NCI-H1417 (cell line): ENCODE measurements around the gene NR2F2.

Source experiments
- DNase-seq, 3 experiments: peaks; one replicate each; lab custom pipeline; 2025; lab: John Stamatoyannopoulos, UW

The NR2F2 gene

GRCh38 chr15:96331945-96332636 lies 1.6 kb downstream of the NR2F2 start:
- DNase-seq, result peak; percentile 69 to 79 (median 71)

DNA sequence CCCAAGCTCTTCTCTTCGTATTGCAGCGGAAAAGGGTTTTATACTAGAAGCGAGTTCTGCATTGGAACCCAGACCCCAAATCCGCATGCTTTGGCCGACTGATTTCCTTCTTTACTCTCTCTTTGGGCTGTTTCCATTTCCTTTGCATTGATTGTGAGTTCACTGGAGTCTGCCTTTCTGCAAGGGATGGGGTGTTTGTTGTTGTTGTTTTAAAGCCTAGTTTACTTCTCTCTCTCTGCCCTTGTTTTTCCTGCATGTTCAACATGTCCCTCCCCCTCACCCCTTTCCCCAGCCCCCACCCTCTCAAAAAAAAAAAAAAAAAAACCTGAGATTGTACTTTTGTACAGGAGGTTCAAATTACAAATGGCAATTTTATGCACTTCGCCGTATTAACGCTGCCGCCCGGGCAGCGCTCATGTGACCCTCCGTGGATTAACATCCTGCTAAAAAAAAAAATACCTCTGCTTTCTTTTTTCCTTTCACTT lies 2.2 kb downstream of the NR2F2 start:
- peak in 2 of 3 experiments; percentile 78 to 79 for DNase-seq

- peak; percentile 69 to 78 (median 74) for DNase-seq
These were observed 2.9 kb downstream of the NR2F2 start for GRCh38 chr15:96333131-96334016.

DNA sequence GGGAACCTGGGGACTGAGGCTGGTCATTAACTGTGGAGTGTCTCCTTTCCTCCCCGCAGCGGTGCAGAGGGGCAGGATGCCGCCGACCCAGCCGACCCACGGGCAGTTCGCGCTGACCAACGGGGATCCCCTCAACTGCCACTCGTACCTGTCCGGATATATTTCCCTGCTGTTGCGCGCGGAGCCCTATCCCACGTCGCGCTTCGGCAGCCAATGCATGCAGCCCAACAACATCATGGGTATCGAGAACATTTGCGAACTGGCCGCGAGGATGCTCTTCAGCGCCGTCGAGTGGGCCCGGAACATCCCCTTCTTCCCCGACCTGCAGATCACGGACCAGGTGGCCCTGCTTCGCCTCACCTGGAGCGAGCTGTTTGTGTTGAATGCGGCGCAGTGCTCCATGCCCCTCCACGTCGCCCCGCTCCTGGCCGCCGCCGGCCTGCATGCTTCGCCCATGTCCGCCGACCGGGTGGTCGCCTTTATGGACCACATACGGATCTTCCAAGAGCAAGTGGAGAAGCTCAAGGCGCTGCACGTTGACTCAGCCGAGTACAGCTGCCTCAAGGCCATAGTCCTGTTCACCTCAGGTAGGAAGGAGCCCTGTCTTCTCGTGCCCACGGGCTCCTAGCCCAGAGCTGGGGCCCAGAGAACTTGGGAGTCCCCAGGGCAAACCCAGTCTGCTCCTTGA lies 3.7 kb downstream of the NR2F2 start:
- DNase-seq, result no peak

DNA sequence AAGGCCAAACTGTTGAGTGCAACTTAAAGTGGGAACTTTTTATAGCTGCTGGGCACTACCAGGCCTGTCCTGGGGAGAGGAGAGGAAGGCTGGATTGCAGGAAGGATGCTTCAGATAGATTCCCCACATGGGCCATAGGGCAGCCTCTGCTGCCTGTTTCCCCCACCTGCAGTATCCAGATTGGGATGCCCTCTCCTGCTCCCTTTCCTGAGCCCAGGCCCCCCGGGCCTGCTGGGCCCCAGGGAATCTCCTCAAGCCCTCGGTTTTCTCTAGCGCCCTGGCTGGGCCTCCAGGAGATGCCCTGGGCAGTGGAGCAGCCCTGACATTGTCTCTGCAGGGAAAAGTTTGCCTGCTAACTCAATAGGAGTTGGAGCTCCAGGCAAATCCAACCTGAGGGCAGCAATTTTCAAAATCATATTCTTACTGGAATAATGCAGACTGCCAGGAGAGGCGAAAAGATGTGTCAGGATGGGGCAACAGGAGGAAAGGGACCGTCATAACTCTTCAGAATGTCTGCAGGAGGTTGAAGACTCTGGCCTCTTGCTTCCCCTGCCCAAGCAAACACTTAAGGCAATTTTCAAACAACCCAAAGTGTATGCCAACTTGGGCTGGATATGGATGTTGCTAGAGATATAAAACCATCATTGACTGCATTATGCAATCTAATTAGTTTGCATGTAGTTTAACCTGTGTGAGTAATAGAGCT lies 4.4 kb downstream of the NR2F2 start:
- no peak for DNase-seq

- DNase-seq, result no peak
These were observed 5.0 kb downstream of the NR2F2 start for GRCh38 chr15:96335411-96336024.

DNA sequence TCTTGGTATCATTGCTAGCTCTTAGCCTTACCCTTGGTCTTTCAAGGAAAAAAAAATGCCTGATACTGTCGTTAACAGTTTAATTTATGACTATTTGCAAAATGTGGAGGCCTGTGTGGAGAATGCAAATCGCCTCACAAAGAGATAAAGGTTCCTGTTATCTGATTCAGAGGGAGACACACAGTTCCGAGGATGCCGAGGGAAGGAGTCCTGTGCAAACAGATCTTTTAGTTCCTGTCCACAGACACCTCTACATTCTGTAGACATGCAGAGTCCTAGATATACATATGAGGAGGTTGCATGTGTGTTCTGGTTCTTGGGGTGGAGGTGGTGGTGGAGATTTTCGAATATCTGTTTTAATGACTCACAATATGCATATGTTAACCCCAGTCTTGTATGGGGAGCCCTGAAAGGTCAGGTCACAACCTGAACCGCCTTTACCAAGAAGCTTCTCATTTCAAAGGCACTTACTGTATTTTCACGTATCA lies 5.7 kb downstream of the NR2F2 start:
- DNase-seq, result peak in 1 of 3 experiments; percentile 27

GRCh38 chr15:96336596-96337364 lies 6.3 kb downstream of the NR2F2 start:
- DNase-seq, result peak in 1 of 3 experiments; percentile 56

GRCh38 chr15:96337365-96338023 lies 7.0 kb downstream of the NR2F2 start:
- DNase-seq, result no peak

DNA sequence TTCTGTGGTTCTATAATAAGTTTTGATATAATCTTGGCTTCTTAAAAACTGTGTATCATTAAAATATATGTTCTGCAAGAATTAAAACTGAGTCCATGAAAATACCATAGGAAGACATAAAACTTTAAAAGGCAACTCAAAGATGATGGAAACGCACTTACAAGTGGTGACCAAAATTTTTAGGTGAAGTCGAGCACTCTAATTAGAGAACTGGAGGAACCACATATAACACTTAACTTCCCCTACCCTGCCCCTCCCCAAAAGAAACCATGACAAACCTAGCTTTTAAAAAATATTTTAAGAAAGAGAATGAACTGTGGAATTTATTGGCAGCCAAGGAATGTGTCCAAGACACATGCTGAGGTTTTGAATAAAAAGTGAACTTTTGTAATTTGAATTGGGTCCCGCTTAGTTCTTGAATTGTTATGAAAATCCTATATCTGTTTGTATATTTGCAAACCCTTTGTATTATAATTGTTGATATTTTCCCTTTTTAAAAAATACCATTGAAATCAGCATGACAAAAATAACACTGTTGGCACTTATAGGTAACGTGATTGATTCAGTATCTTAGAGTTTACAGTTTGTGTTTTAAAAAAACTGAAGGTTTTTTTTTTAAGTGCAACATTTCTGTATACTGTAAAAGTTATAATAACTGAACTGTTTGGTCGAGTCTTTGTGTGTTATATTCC lies 7.7 kb downstream of the NR2F2 start:
- no peak for DNase-seq

- DNase-seq, result peak in 2 of 3 experiments; percentile 33 to 55
These were observed 8.5 kb downstream of the NR2F2 start for GRCh38 chr15:96338766-96339618.

- peak in 1 of 3 experiments; percentile 33 for DNase-seq
These were observed 9.3 kb downstream of the NR2F2 start for GRCh38 chr15:96339619-96340347.

DNA sequence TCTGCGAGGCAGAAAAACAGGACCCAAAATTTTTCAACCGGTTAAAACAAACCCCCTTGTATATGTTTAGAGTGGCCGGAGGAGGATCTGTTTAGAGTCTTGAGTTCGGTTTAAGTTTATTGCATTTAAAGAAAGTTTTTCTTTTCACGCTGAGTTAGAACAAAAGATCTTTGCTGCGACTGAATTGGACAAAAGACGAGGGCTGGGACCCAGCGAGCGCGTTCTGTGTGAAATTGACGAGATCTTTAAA lies 9.8 kb downstream of the NR2F2 start:
- no peak for DNase-seq

DNA sequence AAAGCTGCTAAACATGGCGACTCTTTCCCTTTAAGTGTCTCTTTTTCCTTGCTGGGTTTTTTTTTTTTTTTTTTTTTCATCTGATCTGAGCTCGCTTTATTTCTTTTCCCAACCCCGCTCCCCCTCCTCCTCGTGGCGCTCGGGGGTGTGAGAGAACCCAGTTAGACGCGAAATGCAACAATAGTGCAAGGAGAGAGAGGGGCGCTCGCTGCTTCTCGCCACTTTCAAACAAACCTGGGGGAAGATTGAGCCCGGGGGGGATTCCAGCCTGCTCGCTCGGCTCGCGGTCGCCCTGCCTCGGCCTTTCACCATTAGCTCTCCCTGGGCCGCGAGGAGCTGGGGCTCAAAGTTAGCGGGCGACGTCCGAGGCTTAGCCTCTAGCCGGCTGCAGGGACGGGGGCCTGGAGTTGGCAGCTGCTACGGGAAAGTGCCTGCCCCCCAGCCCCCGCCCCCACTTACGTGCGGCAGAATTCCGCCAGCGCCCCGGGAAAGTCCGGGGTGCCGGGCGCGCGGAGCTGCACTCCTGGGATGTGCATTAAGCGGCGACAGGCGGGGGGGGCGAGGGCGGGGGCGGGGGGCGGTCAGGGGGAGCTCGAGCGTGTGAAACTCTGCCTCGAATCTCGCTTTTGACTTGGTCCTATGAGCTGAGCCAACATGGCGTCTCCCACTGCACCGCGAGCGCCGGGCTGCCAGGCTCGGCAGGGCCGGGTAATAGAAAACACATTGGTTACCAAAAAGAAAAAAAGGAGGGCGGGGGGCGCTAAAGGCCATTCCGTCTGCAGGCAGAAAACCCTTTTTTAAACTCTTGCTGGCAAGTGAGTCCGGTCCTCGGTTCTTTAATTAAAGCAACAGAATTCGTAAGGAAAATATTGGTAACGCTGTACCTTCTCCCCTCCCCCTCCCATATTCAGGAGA lies 10.4 kb downstream of the NR2F2 start:
- peak; percentile 70 to 87 (median 84) for DNase-seq

GRCh38 chr15:96341513-96342405 lies 11.3 kb downstream of the NR2F2 start:
- DNase-seq, result no peak
